ENCODE data around the gene ETNK2. TPM values are rescaled to one million over a fixed set of nuclear protein-coding genes. Genes with fewer than 3 reads are reported as not detected.
A peak's percentile ranks its signal among the peaks of the same experiment; 100 is the strongest.

The ETNK2 gene, protein sequence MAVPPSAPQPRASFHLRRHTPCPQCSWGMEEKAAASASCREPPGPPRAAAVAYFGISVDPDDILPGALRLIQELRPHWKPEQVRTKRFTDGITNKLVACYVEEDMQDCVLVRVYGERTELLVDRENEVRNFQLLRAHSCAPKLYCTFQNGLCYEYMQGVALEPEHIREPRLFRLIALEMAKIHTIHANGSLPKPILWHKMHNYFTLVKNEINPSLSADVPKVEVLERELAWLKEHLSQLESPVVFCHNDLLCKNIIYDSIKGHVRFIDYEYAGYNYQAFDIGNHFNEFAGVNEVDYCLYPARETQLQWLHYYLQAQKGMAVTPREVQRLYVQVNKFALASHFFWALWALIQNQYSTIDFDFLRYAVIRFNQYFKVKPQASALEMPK
- polyA plus RNA-seq (2013, experiment 1 of 2) = 11.3 TPM
- polyA plus RNA-seq (2013, experiment 2 of 2) = 10.0 TPM

DNA sequence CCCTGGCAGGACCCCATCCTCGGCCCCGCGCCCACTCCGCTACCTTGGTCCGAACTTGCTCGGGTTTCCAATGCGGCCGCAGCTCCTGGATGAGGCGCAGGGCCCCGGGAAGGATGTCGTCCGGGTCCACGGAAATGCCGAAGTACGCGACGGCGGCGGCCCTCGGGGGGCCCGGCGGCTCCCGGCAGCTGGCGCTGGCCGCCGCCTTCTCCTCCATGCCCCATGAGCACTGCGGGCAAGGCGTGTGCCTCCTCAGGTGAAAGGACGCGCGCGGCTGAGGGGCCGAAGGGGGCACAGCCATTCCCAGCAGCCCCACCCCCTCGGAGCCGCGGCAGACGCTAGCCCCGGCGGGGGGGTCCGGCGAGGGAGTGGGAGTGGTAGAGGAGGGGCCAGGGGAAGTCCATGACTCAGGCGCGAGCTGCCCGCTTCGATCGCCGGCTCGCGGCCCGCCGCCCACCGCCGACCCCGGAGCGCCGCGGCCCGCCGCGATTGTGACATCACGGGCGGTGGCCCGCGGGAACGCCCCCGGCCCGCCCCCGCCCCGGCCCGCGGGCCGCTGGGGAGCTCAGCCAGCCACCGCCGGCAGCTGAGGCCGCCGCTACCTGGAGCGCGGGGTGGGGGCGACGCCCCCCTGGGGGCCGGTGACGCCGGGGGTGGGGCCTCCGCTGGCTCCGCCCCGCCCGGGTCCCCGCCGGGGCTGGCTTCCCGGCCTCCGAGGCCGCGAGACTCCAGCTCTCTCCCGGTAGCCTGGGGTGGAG is at the start of gene ETNK2:
ETNK2 (minus strand) TSS at position 493 of the 758 bp plus-strand sequence; CDS start at position 301, 192 bp downstream.
- no peaks in the 10 kb centered on the region for H3K36me3 ChIP-seq (ENCODE audit: control insufficient read depth, insufficient read depth, low read length)
- H3K9me3 ChIP-seq (ENCODE audit: control insufficient read depth, low read length) = no peaks in the 10 kb centered on the region
- H3K27ac ChIP-seq (ENCODE audit: low read depth, low read length, severe bottlenecking) = no peak within 1 kb of the TSS
- no peaks in the 10 kb centered on the region for H3K4me1 ChIP-seq (ENCODE audit: control insufficient read depth, insufficient read depth, low read length, poor library complexity, severe bottlenecking)
- peak within 1 kb of the TSS; percentile 58 for H3K4me3 ChIP-seq (ENCODE audit: extremely low read depth, insufficient read depth, low read length, poor library complexity, severe bottlenecking)
- WGBS, 2 experiments (ENCODE audit: insufficient coverage in 2 of 2) = 0 to 1% methylated on average over 28 to 53 of the region's 94 CpGs

DNA sequence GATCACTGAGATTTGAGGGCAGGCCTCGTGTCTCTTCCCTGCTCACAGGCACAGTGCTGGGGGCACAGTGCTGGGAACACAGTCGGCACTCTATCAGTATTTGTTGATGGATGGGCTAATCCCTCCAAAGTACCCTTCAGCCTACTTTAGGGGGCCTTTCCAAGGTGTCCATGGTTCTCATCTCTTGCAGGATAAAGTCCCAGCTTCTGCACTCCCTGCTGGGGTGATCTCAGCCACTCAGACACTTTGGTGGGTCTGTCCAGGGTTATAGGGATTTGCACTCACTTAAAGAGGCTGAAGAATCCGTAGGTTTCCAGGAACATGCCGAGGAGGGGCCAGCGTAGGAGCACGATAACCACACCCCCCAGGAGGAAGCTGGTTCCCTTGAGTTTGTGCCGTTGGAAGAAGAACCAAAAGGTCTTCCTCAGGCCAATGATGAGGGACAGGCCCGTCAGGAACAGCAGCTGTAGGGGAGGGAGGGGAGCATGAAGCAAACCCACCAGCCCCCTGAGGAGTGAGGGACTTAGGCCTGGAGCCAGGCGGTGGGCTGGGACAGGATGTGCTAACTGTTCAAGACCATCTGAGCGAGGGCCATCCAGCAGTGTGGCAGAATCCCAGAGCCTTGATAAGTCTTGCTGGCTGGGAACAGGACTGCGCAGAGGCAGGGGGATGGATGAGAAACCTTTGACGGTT is 49.6 kb upstream of the ETNK2 start:
- H3K36me3 ChIP-seq (ENCODE audit: control insufficient read depth, insufficient read depth, low read length) = no peaks in the 10 kb centered on the region
- no peak overlapping the region for H3K4me3 ChIP-seq (ENCODE audit: extremely low read depth, insufficient read depth, low read length, poor library complexity, severe bottlenecking)
- H3K27ac ChIP-seq (ENCODE audit: low read depth, low read length, severe bottlenecking) = no peak overlapping the region
- H3K4me1 ChIP-seq (ENCODE audit: control insufficient read depth, insufficient read depth, low read length, poor library complexity, severe bottlenecking) = peaks cover 40% of the 10 kb centered on the region
- WGBS, 2 experiments (ENCODE audit: insufficient coverage in 2 of 2) = 89 to 90% methylated on average over 12 of the region's 12 CpGs
- no peaks in the 10 kb centered on the region for H3K9me3 ChIP-seq (ENCODE audit: control insufficient read depth, low read length)

DNA sequence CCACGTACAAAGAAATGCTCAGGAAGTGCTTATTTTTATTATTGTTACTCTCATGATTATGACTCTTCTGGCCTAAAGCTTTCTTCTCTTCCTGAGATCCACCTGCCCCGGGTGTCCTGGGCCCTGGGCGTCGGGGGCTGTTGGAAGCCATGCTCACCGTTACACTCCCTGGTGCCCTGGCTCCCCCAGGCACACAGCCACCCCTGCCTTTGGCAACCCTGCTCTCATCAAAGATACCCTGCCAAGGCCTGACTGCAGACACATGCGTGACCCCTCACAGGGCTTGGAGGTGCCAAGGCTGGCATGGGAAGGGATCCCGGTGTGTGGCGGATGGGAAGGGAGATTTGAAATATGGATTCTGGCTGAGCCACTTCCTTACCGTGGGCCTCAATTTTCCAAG is 47.7 kb upstream of the ETNK2 start:
- Histone ChIP-seq H3K27ac (ENCODE audit: low read depth, low read length, severe bottlenecking) (no peak overlapping the region), H3K4me3 (ENCODE audit: extremely low read depth, insufficient read depth, low read length, poor library complexity, severe bottlenecking) (no peak overlapping the region), H3K36me3 (ENCODE audit: control insufficient read depth, insufficient read depth, low read length) (no peaks in the 10 kb centered on the region), H3K9me3 (ENCODE audit: control insufficient read depth, low read length) (no peaks in the 10 kb centered on the region), H3K4me1 (ENCODE audit: control insufficient read depth, insufficient read depth, low read length, poor library complexity, severe bottlenecking) (peaks cover 50% of the 10 kb centered on the region)
- 96 to 97% methylated on average over 6 to 8 of the region's 9 CpGs for WGBS, 2 experiments (ENCODE audit: insufficient coverage in 2 of 2)

DNA sequence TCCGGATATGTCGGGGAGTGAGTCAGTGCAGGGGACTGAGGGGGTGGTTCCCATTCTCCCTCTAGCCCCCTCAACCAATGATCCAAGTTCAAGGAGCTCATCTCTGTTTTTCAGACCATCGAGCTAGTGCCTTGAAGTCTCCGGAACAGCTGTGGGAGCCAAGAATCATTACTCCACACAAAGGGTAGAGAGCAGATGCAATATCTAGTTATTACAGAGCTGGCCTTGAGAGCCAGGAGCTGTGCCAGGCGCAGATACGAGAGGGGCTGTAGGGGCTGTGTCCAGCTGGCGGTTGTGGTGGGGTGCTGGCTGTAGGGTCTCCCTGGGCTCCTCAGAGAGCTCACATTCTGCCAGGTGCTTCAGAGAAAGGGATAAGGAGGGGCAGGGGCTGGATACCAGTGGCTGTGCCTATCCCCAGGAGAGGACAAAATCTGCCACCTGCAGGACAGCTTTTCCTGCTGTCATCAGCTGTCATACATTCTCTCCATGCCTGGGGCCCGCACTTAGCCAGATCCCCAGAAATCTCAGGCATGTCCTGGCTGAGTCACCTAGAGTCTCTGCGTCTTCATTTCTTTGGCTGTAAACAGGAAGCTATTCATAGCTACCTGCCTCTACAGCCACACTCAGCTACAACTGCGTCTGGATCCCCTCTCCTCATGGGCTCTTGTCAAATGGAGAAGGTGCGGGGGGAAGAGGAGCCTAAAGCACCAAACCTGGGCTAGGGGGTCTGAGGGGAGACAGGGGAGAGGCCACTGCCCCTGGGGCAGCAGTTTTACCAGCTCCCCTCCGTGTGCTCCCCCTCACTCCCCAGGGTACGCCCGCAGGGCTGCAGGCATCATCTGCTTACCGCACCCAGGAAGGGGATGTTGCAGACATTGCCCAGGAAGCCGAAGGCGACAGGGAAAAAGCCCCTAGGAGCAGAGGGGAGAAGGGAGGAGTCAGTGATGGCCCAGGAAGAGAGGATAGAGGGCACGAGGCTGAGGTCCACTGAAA is 46.8 kb upstream of the ETNK2 start:
- no peaks in the 10 kb centered on the region for H3K36me3 ChIP-seq (ENCODE audit: control insufficient read depth, insufficient read depth, low read length)
- no peak overlapping the region for H3K4me3 ChIP-seq (ENCODE audit: extremely low read depth, insufficient read depth, low read length, poor library complexity, severe bottlenecking)
- 86 to 87% methylated on average over 8 to 10 of the region's 18 CpGs for WGBS, 2 experiments (ENCODE audit: insufficient coverage in 2 of 2)
- peak overlapping the region; percentile 41 for H3K27ac ChIP-seq (ENCODE audit: low read depth, low read length, severe bottlenecking)
- no peaks in the 10 kb centered on the region for H3K9me3 ChIP-seq (ENCODE audit: control insufficient read depth, low read length)
- peaks cover 50% of the 10 kb centered on the region for H3K4me1 ChIP-seq (ENCODE audit: control insufficient read depth, insufficient read depth, low read length, poor library complexity, severe bottlenecking)

DNA sequence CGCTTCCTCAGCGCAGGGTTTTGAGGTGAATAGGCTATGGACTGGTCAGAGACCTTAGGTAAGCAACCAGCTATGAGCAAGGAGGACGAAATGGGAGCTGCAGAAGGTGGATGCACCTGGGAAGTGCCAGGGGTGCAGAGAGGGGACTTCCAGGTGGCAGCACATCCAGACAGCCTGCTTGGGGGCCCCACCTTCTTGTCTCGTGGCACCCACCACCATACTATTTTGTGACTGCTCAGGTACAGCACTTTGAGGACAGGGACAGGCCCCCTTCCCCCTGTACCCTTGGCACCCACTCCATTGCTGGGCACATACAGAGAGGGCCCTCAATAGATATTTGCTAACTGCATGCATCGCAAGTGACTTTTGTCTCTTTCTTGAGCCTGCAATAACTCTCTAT is 45.2 kb upstream of the ETNK2 start:
- Histone ChIP-seq H3K4me1 (ENCODE audit: control insufficient read depth, insufficient read depth, low read length, poor library complexity, severe bottlenecking) (peaks cover 50% of the 10 kb centered on the region), H3K4me3 (ENCODE audit: extremely low read depth, insufficient read depth, low read length, poor library complexity, severe bottlenecking) (no peak overlapping the region), H3K27ac (ENCODE audit: low read depth, low read length, severe bottlenecking) (no peak overlapping the region), H3K36me3 (ENCODE audit: control insufficient read depth, insufficient read depth, low read length) (no peaks in the 10 kb centered on the region), H3K9me3 (ENCODE audit: control insufficient read depth, low read length) (no peaks in the 10 kb centered on the region)
- 80 to 94% methylated on average over 3 to 4 of the region's 5 CpGs for WGBS, 2 experiments (ENCODE audit: insufficient coverage in 2 of 2)

DNA sequence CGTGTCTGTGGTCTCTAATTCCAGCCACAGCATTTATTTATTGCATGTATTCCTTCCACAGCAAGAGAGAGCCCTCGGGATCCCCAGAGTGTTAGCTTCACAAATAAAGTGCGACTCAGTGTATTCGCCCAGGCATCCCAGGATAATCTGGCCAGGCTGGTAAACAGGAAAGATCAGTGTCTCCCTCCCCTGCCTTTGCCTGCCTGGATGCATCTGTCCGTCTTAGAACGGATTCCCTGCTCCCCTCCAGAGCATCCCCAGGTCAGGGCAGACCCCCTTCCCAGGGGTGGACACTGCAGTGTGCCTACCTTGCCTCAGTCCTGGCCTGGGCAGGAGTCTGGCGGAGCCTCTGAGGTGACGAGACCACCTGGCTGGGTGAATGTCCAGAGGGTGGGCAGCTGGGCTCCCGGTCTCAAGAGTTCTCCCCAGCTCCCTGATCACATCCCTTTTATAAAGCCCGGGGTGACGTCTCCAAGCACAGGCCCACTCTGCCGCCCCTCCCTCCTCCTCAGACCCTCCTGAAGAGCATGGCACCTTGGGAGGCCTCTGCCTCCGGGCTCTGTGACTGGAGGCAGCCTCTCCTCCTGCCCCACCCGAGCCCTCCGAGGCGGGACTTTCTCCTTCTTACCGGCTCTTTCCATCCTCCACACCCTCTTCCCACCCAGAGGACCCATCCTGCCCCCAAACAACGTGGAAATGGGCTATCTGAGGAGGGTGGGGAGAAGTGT is 44.4 kb upstream of the ETNK2 start, which contains the start of gene KISS1:
KISS1 (minus strand) TSS at position 424 of the 728 bp plus-strand sequence. CDS start 3,615 bp downstream, outside the sequence.
- peaks cover 50% of the 10 kb centered on the region for H3K4me1 ChIP-seq (ENCODE audit: control insufficient read depth, insufficient read depth, low read length, poor library complexity, severe bottlenecking)
- peak within 1 kb of the TSS; percentile 2 for H3K27ac ChIP-seq (ENCODE audit: low read depth, low read length, severe bottlenecking)
- H3K36me3 ChIP-seq (ENCODE audit: control insufficient read depth, insufficient read depth, low read length) = no peaks in the 10 kb centered on the region
- H3K9me3 ChIP-seq (ENCODE audit: control insufficient read depth, low read length) = no peaks in the 10 kb centered on the region
- no peak within 1 kb of the TSS for H3K4me3 ChIP-seq (ENCODE audit: extremely low read depth, insufficient read depth, low read length, poor library complexity, severe bottlenecking)
- 65 to 85% methylated on average over 10 to 12 of the region's 18 CpGs for WGBS, 2 experiments (ENCODE audit: insufficient coverage in 2 of 2)

DNA sequence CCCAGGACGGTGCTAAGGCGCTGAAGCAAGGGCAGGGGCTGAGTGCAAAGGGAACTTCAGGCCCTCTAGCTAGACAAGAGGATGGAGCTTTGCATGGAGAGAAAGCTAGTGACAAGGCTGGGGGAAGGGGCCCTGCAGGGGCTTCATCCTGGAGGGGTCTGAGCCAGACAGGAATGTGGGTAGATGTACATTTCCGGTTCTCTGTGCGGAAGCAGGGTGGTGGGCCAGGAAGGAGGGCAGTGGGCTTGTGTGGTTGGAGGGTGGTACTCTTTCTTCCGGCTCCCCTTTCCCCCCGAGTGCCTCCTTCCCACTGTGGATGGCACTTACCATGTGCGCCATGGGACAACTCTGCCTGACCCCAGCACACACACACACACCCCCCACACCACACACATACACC is 42.9 kb upstream of the ETNK2 start:
- no peaks in the 10 kb centered on the region for H3K36me3 ChIP-seq (ENCODE audit: control insufficient read depth, insufficient read depth, low read length)
- H3K27ac ChIP-seq (ENCODE audit: low read depth, low read length, severe bottlenecking) = no peak overlapping the region
- H3K4me1 ChIP-seq (ENCODE audit: control insufficient read depth, insufficient read depth, low read length, poor library complexity, severe bottlenecking) = peaks cover 42% of the 10 kb centered on the region
- WGBS, 2 experiments (ENCODE audit: insufficient coverage in 2 of 2) = 79 to 82% methylated on average over 2 of the region's 7 CpGs
- H3K9me3 ChIP-seq (ENCODE audit: control insufficient read depth, low read length) = no peaks in the 10 kb centered on the region
- no peak overlapping the region for H3K4me3 ChIP-seq (ENCODE audit: extremely low read depth, insufficient read depth, low read length, poor library complexity, severe bottlenecking)

DNA sequence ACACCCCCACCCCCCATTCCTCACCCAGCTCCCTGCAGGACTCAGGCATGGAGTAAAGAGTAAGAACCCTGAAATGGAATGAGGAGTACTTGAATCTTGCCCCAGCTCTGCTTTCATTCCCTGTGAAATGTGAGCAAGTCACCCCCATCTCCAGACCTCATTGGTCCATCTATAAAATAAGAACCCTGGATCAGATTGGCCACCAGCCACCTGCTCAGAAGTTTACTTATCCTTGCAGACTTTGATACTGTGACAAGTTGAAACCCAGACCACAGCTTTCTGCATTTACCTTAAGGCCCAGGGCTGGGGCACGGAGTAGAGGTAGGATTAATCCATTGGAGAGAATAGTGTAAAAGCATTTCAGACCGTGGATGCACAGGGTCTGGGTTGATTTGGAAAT is 42.2 kb upstream of the ETNK2 start:
- Histone ChIP-seq H3K36me3 (ENCODE audit: control insufficient read depth, insufficient read depth, low read length) (no peaks in the 10 kb centered on the region), H3K4me1 (ENCODE audit: control insufficient read depth, insufficient read depth, low read length, poor library complexity, severe bottlenecking) (peaks cover 35% of the 10 kb centered on the region), H3K9me3 (ENCODE audit: control insufficient read depth, low read length) (no peaks in the 10 kb centered on the region), H3K4me3 (ENCODE audit: extremely low read depth, insufficient read depth, low read length, poor library complexity, severe bottlenecking) (no peak overlapping the region), H3K27ac (ENCODE audit: low read depth, low read length, severe bottlenecking) (no peak overlapping the region)
- 86% methylated on average over 1 of the region's 2 CpGs; no CpG with 5 or more reads in 1 of the 2 experiments for WGBS, 2 experiments (ENCODE audit: insufficient coverage in 2 of 2)

DNA sequence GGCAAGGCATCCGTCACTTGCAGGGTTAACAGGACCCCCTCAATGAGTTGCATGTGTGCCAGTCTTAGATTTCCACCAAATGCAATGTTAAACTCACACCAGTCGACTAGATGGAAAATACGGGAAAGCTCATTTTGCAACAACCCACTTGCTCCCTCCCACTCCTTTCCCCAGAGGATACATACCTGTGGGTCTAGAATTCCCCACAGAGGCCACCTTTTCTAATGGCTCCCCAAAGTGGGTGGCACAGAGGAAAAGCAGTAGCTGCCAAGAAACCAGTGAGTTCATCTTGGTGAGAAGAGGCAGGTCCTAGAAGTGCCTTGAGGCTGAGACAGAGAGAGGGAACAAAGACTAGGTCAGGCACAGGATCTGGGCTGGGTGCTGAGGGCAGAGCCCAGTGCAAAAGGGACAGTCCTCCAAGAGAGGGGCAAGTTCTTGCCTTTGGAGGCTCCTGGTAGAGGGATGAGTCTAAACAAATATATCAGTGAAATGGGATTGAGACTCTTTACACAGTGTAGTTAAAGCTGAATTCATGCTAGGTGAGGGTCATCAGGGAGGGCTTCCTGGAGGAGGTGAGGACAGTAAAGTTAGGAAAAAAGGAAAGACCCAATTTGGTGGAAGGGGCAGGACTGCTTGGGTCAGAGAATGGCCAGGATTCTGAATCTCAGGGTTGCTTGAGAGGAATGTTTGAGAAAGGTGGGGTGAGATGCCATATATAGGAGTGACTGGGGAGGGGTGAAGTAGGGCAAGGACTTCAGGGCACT is 40.9 kb upstream of the ETNK2 start:
- no peaks in the 10 kb centered on the region for H3K9me3 ChIP-seq (ENCODE audit: control insufficient read depth, low read length)
- no peaks in the 10 kb centered on the region for H3K36me3 ChIP-seq (ENCODE audit: control insufficient read depth, insufficient read depth, low read length)
- H3K27ac ChIP-seq (ENCODE audit: low read depth, low read length, severe bottlenecking) = no peak overlapping the region
- H3K4me3 ChIP-seq (ENCODE audit: extremely low read depth, insufficient read depth, low read length, poor library complexity, severe bottlenecking) = no peak overlapping the region
- 84 to 96% methylated on average over 2 to 3 of the region's 3 CpGs for WGBS, 2 experiments (ENCODE audit: insufficient coverage in 2 of 2)
- peaks cover 22% of the 10 kb centered on the region for H3K4me1 ChIP-seq (ENCODE audit: control insufficient read depth, insufficient read depth, low read length, poor library complexity, severe bottlenecking)
